Measurements from ENCODE around the gene STAB1.

GRCh38 chr3:52502808-52503350 is 7.7 kb downstream of the STAB1 start:
- TF ChIP-seq EZH2 (IDR thresholded peaks at IDR 0.05) (no peak), FOXP2 (optimal IDR thresholded peaks at IDR 0.05; ENCODE audit: control extremely low read depth, extremely low read length, insufficient read depth) (no peak), POLR2AphosphoS5 (IDR thresholded peaks at IDR 0.05; ENCODE audit: borderline replicate concordance, low read depth, low read length) (no peak)

Data from SK-N-MC (cell line).